HL-60 (cell line): ENCODE results near the gene CAGE1.
A peak's percentile ranks its signal among the peaks of the same experiment; 100 is the strongest.

ENCODE experiments used
- DNase-seq, 2 experiments: peaks; one replicate each; pipeline ENCODE4 v3.0.0-alpha.2; 2010 to 2020; ENCODE audit warnings: low read depth in 1 of 2, low spot score in 1 of 2
- H3K27ac ChIP-seq: fragments of 250-450 bp; sonication (Bioruptor Pico); replicated peaks from 2 replicates; pipeline ENCODE4 v1.5.1; 2020; ENCODE audit warnings: mild to moderate bottlenecking, moderate library complexity
- H3K27me3 ChIP-seq: fragments of 250-450 bp; sonication (Bioruptor Pico); 2 replicates; pipeline ENCODE4 v1.5.1; 2021; ENCODE audit warnings: mild to moderate bottlenecking, moderate library complexity; ENCODE audit not compliant: insufficient read depth, poor library complexity, severe bottlenecking
- H3K4me3 ChIP-seq: replicated peaks from 2 replicates; pipeline ENCODE4 v1.5.1; 2011; ENCODE audit warnings: mild to moderate bottlenecking, control low read depth, low read length; ENCODE audit not compliant: insufficient read depth
- CTCF ChIP-seq: IDR thresholded peaks from one replicate; pipeline ENCODE4 v1.5.1; 2011; ENCODE audit warnings: low read length, control low read depth, inconsistent platforms; ENCODE audit not compliant: insufficient read depth
- GABPA ChIP-seq: IDR thresholded peaks from 2 replicates; pipeline ENCODE4 v1.6.1; 2012; ENCODE audit warnings: low read depth
- POLR2AphosphoS5 ChIP-seq: IDR thresholded peaks from 2 replicates; pipeline ENCODE4 v1.6.1; 2012; ENCODE audit warnings: low read depth
- REST ChIP-seq: IDR thresholded peaks from 2 replicates; pipeline ENCODE4 v1.6.1; 2012; ENCODE audit warnings: low read depth; ENCODE audit not compliant: insufficient replicate concordance
- SPI1 ChIP-seq: IDR thresholded peaks from 2 replicates; pipeline ENCODE4 v1.6.1; 2012; ENCODE audit warnings: low read depth, mild to moderate bottlenecking, borderline replicate concordance

The CAGE1 gene

GRCh38 chr6:7431313-7431673 lies 41.8 kb upstream of the CAGE1 start:
- no peaks in the 10 kb centered on the region for H3K27me3 ChIP-seq
- DNase-seq = peak; percentile 18 to 57
- no peak overlapping the region for H3K4me3 ChIP-seq
- TF ChIP-seq SPI1 (peak; percentile 99), REST (no peak), POLR2AphosphoS5 (no peak)
- no peak overlapping the region for H3K27ac ChIP-seq

- Histone ChIP-seq H3K4me3 (no peak overlapping the region), H3K27me3 (no peaks in the 10 kb centered on the region), H3K27ac (no peak overlapping the region)
- TF ChIP-seq SPI1 (no peak), GABPA (no peak), REST (no peak), CTCF (no peak), POLR2AphosphoS5 (no peak)
- no peak for DNase-seq
Measured at GRCh38 chr6:7426447-7427169, 37.1 kb upstream of the CAGE1 start.

GRCh38 chr6:7425808-7426190 lies 36.3 kb upstream of the CAGE1 start:
- Histone ChIP-seq H3K27ac (no peak overlapping the region), H3K27me3 (no peaks in the 10 kb centered on the region), H3K4me3 (no peak overlapping the region)
- TF ChIP-seq GABPA (no peak), POLR2AphosphoS5 (no peak), CTCF (no peak), REST (no peak), SPI1 (no peak)
- DNase-seq = no peak
